PC-9 (cell line): Measurements from ENCODE around the gene SHE. TPM values are rescaled to one million over a fixed set of nuclear protein-coding genes. Genes with fewer than 3 reads are reported as not detected.

Source experiments
- BruUV-seq: library from RNA; stranded (reverse); fragments of 400-500 nt; replicated peaks from 2 replicates; lab custom pipeline; 2021; lab: Mats Ljungman, UMichigan
- CTCF ChIA-PET: fragments of 300-600 bp; sonication (Branson Sonifier 250); formaldehyde crosslinking; loops from one replicate; lab custom pipeline; 2022; ENCODE audit warnings: antibody characterized with exemption; lab: Charles Lee
- POLR2A ChIA-PET: fragments of 300-600 bp; sonication (Branson Sonifier 250); formaldehyde crosslinking; loops from one replicate; lab custom pipeline; 2022; ENCODE audit warnings: antibody characterized with exemption; ENCODE audit not compliant: unreplicated experiment; lab: Charles Lee
- DNase-seq, 2 experiments: peaks; one replicate each; pipeline versions ENCODE4 v3.0.0 to v3.0.0-alpha.2; 2015 to 2022; ENCODE audit warnings: mixed read lengths in 1 of 2
- H2AFZ ChIP-seq: fragments of 200-600 bp; sonication (generic); 2 replicates; pipeline ENCODE4 v1.8.1; 2017; ENCODE audit warnings: antibody characterized with exemption
- H3F3A ChIP-seq: fragments of 200-600 bp; sonication (generic); 2 replicates; pipeline ENCODE4 v1.8.1; 2017; ENCODE audit warnings: antibody characterized with exemption, mild to moderate bottlenecking, low read depth; ENCODE audit not compliant: insufficient read depth
- H3K27ac ChIP-seq: fragments of 200-600 bp; sonication (generic); 2 replicates; pipeline ENCODE4 v1.6.1; 2016; ENCODE audit warnings: mixed run types
- H3K27me3 ChIP-seq: fragments of 200-600 bp; sonication (generic); 2 replicates; pipeline ENCODE4 v1.6.1; 2016; ENCODE audit warnings: low read depth, mixed run types; ENCODE audit not compliant: insufficient read depth
- H3K36me3 ChIP-seq: fragments of 200-600 bp; sonication (generic); 2 replicates; pipeline ENCODE4 v1.6.1; 2016; ENCODE audit warnings: low read depth, mixed run types
- H3K4me1 ChIP-seq: fragments of 200-600 bp; sonication (generic); replicated peaks from 2 replicates; pipeline ENCODE4 v1.6.1; 2016; ENCODE audit warnings: mixed run types; ENCODE audit not compliant: insufficient read depth
- H3K4me2 ChIP-seq: fragments of 200-600 bp; sonication (generic); 2 replicates; pipeline ENCODE4 v1.6.1; 2017; ENCODE audit warnings: mixed run types
- H3K4me3 ChIP-seq: fragments of 200-600 bp; sonication (generic); 2 replicates; pipeline ENCODE4 v1.6.1; 2016; ENCODE audit warnings: mixed run types
- H3K79me2 ChIP-seq: fragments of 200-600 bp; sonication (generic); 2 replicates; pipeline ENCODE4 v1.6.1; 2017; ENCODE audit warnings: low read depth, mixed run types
- H3K9me2 ChIP-seq: fragments of 200-600 bp; sonication (generic); 2 replicates; pipeline ENCODE4 v1.8.1; 2017; ENCODE audit warnings: mild to moderate bottlenecking; ENCODE audit not compliant: insufficient read depth
- H3K9me3 ChIP-seq: fragments of 200-600 bp; sonication (generic); 2 replicates; pipeline ENCODE4 v1.8.1; 2016; ENCODE audit warnings: low read depth; ENCODE audit not compliant: insufficient read depth
- H4K20me1 ChIP-seq: fragments of 200-600 bp; sonication (generic); 2 replicates; pipeline ENCODE4 v1.8.1; 2017; ENCODE audit not compliant: insufficient read depth
- EZH2 ChIP-seq: fragments of 200-600 bp; sonication (generic); IDR thresholded peaks from 2 replicates; pipeline ENCODE4 v1.8.0; 2017; ENCODE audit warnings: antibody characterized with exemption, low read depth
- intact Hi-C: fragments of 100-400 bp; cut with micrococcal nuclease; formaldehyde crosslinking; loops from one replicate; pipeline ENCODE4 v1.10.0; 2022; ENCODE audit not compliant: unreplicated experiment
- total RNA-seq: library from RNA; stranded (reverse); gene quantifications from 2 replicates; pipeline ENCODE4 v1.2.3, GENCODE V29; 2021
- TF ChIP-seq, protein P1 (sequence below): fragments of 200-600 bp; sonication (generic); conservative IDR thresholded peaks from 2 replicates; pipeline ENCODE4 v1.6.1; 2017; ENCODE audit warnings: mixed run types, antibody characterized with exemption, mild to moderate bottlenecking, moderate library complexity

SHE gene
- total RNA-seq, 1 experiment from 2014 or later, result not detected

DNA sequence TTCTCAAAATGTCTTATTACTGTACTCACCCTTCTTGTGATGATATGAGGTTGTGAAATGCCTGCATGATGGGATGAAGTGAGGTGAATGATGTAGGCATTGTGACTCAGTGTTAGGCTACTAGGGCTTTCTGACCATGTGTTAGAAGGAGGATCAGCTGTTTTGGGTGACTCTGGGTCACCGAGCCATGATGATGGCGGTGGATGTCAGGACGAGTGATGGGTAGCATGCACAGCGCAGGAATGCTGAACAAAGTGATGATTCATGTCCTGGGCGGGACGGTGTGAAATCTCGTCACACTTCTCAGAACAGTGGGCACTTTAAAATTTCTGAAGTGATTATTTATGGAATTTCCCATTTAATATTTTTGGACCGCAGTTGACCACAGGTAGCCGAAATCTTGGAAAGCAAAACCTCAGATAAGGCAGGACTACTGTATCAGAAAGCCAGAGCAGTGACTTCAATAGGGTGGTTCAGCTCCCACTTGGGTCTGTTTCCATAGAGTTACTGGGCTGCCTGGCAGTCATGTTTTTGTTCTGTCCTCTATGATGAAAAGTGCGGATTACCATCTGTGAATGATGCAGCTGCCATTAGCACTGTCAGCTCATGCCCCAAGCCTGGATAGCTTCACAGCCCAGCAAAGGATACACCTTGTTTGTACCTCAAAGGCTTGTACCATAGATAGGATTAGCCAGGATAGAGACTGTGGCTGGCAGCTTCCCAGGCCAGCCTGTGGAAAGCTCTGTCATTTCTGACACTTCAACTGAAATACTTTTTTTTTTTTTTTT, 70.4 kb downstream of the SHE start:
- H3K27ac ChIP-seq, result peak overlapping the region; percentile 28; the same call in 1 of the 2 replicates
- no peaks in the 10 kb centered on the region for H4K20me1 ChIP-seq
- BruUV-seq, result no TSS peak
- intact Hi-C loops, result loop anchor here (10.0 kb wide), 1 partner anchor 77 kb away; no protein-coding TSS in a partner anchor
- H3K4me1 ChIP-seq, result peaks cover 39% of the 10 kb centered on the region
- no peak for TF ChIP-seq EZH2
- TF ChIP-seq, protein P1, sequence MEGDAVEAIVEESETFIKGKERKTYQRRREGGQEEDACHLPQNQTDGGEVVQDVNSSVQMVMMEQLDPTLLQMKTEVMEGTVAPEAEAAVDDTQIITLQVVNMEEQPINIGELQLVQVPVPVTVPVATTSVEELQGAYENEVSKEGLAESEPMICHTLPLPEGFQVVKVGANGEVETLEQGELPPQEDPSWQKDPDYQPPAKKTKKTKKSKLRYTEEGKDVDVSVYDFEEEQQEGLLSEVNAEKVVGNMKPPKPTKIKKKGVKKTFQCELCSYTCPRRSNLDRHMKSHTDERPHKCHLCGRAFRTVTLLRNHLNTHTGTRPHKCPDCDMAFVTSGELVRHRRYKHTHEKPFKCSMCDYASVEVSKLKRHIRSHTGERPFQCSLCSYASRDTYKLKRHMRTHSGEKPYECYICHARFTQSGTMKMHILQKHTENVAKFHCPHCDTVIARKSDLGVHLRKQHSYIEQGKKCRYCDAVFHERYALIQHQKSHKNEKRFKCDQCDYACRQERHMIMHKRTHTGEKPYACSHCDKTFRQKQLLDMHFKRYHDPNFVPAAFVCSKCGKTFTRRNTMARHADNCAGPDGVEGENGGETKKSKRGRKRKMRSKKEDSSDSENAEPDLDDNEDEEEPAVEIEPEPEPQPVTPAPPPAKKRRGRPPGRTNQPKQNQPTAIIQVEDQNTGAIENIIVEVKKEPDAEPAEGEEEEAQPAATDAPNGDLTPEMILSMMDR, result no peak
- no peaks in the 10 kb centered on the region for H3K36me3 ChIP-seq
- H3F3A ChIP-seq, result peaks cover 41% of the 10 kb centered on the region
- peak in 1 of 2 experiments; percentile 78 for DNase-seq
- H3K4me2 ChIP-seq, result 0 out of 2 replicates have a peak overlapping the region, but pooled peaks have one; percentile 0
- no peak overlapping the region for H3K4me3 ChIP-seq
- no peaks in the 10 kb centered on the region for H3K27me3 ChIP-seq
- ChIA-PET CTCF (interaction anchor here (0.5 kb wide), 1 partner anchor 15 kb away, joined by 6 read pairs; no protein-coding TSS in a partner anchor), POLR2A (no interaction called here)
- no peak overlapping the region for H2AFZ ChIP-seq
- no peaks in the 10 kb centered on the region for H3K79me2 ChIP-seq
- no peaks in the 10 kb centered on the region for H3K9me2 ChIP-seq
- no peaks in the 10 kb centered on the region for H3K9me3 ChIP-seq

DNA sequence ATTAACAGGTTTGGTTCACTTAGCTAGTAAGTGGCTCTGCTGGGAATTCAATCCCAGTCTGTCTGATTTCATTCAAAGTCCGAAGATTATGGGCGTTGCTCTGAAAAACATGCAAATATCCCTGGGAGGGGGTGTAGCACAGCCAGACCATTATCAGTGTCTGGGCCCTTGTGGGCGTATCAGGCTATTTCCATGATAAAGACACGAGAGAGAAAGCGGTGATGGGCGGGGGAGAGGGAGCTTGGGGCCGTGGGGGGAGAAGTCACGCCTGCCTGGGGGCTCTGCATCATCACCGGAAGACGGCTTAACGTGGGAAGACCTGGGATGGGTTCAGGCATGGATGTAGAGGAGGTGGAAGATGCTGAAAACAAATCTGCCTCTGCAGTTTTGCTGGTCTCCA, 71.3 kb downstream of the SHE start:
- no peak overlapping the region for H3K27ac ChIP-seq
- H3K27me3 ChIP-seq, result no peaks in the 10 kb centered on the region
- no peaks in the 10 kb centered on the region for H3K36me3 ChIP-seq
- H3K4me2 ChIP-seq, result no peak overlapping the region
- H3K9me3 ChIP-seq, result no peaks in the 10 kb centered on the region
- H2AFZ ChIP-seq, result no peak overlapping the region
- peaks cover 41% of the 10 kb centered on the region for H3K4me1 ChIP-seq
- TF ChIP-seq EZH2, result no peak
- TF ChIP-seq, protein P1, result no peak
- H3K79me2 ChIP-seq, result no peaks in the 10 kb centered on the region
- CTCF ChIA-PET, result no interaction called here
- no peaks in the 10 kb centered on the region for H3K9me2 ChIP-seq
- BruUV-seq, result no TSS peak
- peaks cover 41% of the 10 kb centered on the region for H3F3A ChIP-seq
- intact Hi-C loops, result loop anchor here (10.0 kb wide), 1 partner anchor 76 kb away; no protein-coding TSS in a partner anchor
- no peaks in the 10 kb centered on the region for H4K20me1 ChIP-seq
- POLR2A ChIA-PET, result no interaction called here
- no peak for DNase-seq
- no peak overlapping the region for H3K4me3 ChIP-seq

DNA sequence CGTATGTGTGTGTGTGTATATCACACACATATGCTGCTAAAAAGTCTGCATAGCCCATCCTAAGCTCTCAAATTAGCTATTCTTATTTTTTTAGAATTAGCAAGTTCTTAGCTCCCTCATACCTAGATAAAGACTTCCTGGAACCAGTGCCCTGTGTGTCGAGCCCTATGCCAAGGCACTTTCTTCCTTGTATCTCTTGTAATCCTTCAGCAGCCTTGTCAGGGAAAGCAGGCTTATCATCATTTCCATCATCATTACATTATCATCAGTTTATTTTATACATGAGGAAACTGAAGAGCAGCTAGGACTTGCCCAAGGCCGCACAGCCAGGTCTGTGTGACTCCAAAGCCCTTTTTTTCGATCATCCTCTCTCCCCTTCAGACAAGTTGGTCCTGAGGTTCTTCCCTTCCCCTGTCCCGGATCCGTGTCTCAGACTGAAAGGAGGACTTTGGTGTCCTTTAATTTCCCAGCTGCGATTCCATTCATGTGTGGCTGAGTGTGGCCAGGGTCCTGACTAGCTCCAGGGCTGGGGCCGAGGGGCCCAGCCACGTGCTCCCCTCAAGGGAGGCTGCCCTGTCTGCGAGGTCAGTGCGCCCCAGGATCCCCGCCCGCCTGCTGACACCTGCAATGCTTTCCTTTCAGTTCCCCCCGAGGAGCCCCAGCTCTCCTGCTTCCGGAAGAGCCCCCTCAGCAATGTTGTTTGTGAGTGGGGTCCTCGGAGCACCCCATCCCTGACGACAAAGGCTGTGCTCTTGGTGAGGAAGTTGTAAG, 72.2 kb downstream of the SHE start:
- no peaks in the 10 kb centered on the region for H3K27me3 ChIP-seq
- peaks cover 45% of the 10 kb centered on the region for H3F3A ChIP-seq
- H3K9me3 ChIP-seq, result no peaks in the 10 kb centered on the region
- no peak overlapping the region for H3K4me3 ChIP-seq
- DNase-seq, result no peak
- H3K4me1 ChIP-seq, result peaks cover 41% of the 10 kb centered on the region
- no peak for TF ChIP-seq EZH2
- TF ChIP-seq, protein P1, result no peak
- no peaks in the 10 kb centered on the region for H4K20me1 ChIP-seq
- ChIA-PET CTCF (no interaction called here), POLR2A (no interaction called here)
- no peaks in the 10 kb centered on the region for H3K9me2 ChIP-seq
- no TSS peak for BruUV-seq
- no peaks in the 10 kb centered on the region for H3K36me3 ChIP-seq
- H3K27ac ChIP-seq, result no peak overlapping the region
- no peak overlapping the region for H3K4me2 ChIP-seq
- intact Hi-C loops, result loop anchor here (10.0 kb wide), 1 partner anchor 75 kb away; no protein-coding TSS in a partner anchor
- H2AFZ ChIP-seq, result no peak overlapping the region
- H3K79me2 ChIP-seq, result no peaks in the 10 kb centered on the region

Other genes starting within 250 kb of the SHE start
- gene HAX1, start 229.8 kb downstream of the SHE start, total RNA-seq, result 89.7 and 92.3 TPM in 2 replicates
- not detected in 2 replicates for gene AQP10, start 181.3 kb downstream of the SHE start, total RNA-seq
- 0.07 and 1.4 TPM in 2 replicates for gene ATP8B2, start 176.9 kb downstream of the SHE start, total RNA-seq
- 1.5 and 3.2 TPM in 2 replicates for gene IL6R, start 97.1 kb downstream of the SHE start, total RNA-seq
- gene TDRD10, start 193 bp downstream of the SHE start, total RNA-seq, result not detected in 2 replicates
- 52.8 and 63.3 TPM in 2 replicates for gene UBE2Q1, start 56.2 kb upstream of the SHE start, total RNA-seq
- not detected in 2 replicates for gene CHRNB2, start 65.4 kb upstream of the SHE start, total RNA-seq
- 99.6 and 120 TPM in 2 replicates for gene ADAR, start 105.8 kb upstream of the SHE start, total RNA-seq